IPS-20b (cell line): ENCODE results near the gene KRT33A.
"Not testable (repeated sequence)": the region's sequence is repeated elsewhere in the genome, so short reads cannot be mapped to it uniquely, and the experiment has no call there.

Source experiments
- H3K27ac ChIP-seq: one replicate; pipeline ENCODE4 v1.5.1; 2013; ENCODE audit warnings: low read length
- H3K27me3 ChIP-seq: 2 replicates; pipeline ENCODE4 v1.6.1; 2013; ENCODE audit warnings: mild to moderate bottlenecking, low read length, inconsistent platforms; ENCODE audit not compliant: insufficient read depth
- H3K36me3 ChIP-seq: 2 replicates; pipeline ENCODE4 v1.6.1; 2013; ENCODE audit warnings: low read depth, mild to moderate bottlenecking, inconsistent platforms, low read length, moderate library complexity; ENCODE audit not compliant: insufficient read depth
- H3K4me1 ChIP-seq: 2 replicates; pipeline ENCODE4 v1.6.1; 2013; ENCODE audit warnings: mild to moderate bottlenecking, control low read depth, inconsistent platforms, low read length, moderate library complexity; ENCODE audit not compliant: insufficient read depth
- H3K4me3 ChIP-seq: 2 replicates; pipeline ENCODE4 v1.5.1; 2013; ENCODE audit warnings: mild to moderate bottlenecking, low read length, inconsistent platforms
- H3K9ac ChIP-seq: 2 replicates; pipeline ENCODE4 v1.6.1; 2013; ENCODE audit warnings: low read depth, mild to moderate bottlenecking, inconsistent platforms, low read length, moderate library complexity
- H3K9me3 ChIP-seq: 2 replicates; pipeline ENCODE4 v1.6.1; 2013; ENCODE audit warnings: mild to moderate bottlenecking, low read depth, low read length, inconsistent platforms; ENCODE audit not compliant: insufficient read depth

Gene KRT33A

DNA sequence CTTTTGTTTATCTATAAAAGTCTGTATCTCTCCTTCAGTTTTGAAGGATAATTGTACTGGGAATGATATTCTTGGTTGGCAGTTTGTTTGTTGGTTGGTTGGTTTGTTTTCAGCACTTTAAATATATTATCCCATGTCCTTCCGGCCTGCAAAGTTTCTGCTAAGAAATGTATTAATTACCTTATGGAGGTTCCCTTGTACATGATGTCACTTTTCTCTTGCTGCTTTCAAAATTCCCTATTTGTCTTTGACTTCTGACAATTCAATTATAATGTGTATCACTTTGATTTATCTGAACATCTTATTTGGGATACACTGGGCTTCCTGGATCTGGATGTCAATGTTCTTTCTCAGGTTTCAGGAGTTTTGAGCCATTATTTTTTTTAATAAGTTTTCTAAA, 35.6 kb upstream of the KRT33A start:
- Histone ChIP-seq H3K4me3 (no peak overlapping the region), H3K27me3 (no peaks in the 10 kb centered on the region), H3K9me3 (no peaks in the 10 kb centered on the region), H3K27ac (no peak overlapping the region), H3K9ac (no peak overlapping the region), H3K4me1 (no peaks in the 10 kb centered on the region; the same call in 1 of the 2 replicates), H3K36me3 (no peaks in the 10 kb centered on the region)

DNA sequence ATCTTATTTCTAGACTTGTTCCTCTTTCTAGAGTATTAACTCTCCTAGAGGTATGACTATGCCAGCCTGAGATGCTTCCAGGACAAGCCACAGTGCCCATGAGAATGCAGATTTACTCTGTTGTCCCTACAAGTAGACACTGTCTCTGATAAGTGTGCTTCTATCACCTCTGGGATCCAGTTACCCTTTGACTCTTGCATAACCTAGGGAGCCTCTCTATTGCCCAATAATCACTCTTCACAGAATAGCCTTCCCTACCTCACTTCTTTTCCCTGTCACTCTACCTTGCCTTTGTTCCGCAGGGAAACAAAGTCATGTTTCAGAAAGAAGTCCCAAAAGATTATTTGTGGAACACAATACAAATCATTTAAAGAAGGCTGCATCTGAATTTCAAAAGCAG, 33.1 kb upstream of the KRT33A start:
- H3K4me3 ChIP-seq: no peak overlapping the region
- H3K27me3 ChIP-seq: no peaks in the 10 kb centered on the region
- H3K4me1 ChIP-seq: no peaks in the 10 kb centered on the region; the same call in 1 of the 2 replicates
- no peaks in the 10 kb centered on the region for H3K36me3 ChIP-seq
- no peak overlapping the region for H3K27ac ChIP-seq
- no peak overlapping the region for H3K9ac ChIP-seq
- no peaks in the 10 kb centered on the region for H3K9me3 ChIP-seq

GRCh38 chr17:41382394-41382793, 31.8 kb upstream of the KRT33A start:
- H3K4me1 ChIP-seq: peaks cover 1% of the 10 kb centered on the region; the same call in 1 of the 2 replicates
- H3K36me3 ChIP-seq: no peaks in the 10 kb centered on the region
- H3K9ac ChIP-seq: no peak overlapping the region
- H3K9me3 ChIP-seq: no peaks in the 10 kb centered on the region
- no peak overlapping the region for H3K27ac ChIP-seq
- no peaks in the 10 kb centered on the region for H3K27me3 ChIP-seq
- no peak overlapping the region for H3K4me3 ChIP-seq

DNA sequence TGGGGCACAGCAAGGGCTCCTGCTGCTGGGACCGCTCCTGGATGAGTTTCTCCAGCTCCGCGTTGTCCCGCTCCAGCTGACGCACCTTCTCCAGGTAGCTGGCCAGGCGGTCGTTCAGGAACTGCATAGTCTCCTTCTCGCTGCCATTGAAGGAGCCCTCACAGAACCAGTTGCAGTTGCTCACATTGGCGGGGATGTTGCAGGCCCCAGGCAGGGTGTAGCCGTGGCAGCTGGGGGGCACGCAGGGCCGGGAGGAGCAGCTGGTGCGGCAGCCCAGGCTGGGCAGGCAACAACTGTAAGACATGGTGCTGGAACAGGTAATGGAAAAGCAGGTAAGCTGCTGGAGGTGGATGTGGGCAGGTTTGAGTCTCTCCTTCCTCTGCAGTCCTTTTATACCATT, 31.3 kb upstream of the KRT33A start, which contains the start of gene KRT34:
Gene KRT34 (minus strand): TSS at position 364 of the 400 bp plus-strand sequence. CDS start 60 bp downstream, at position 304.
- not testable (repeated sequence) for H3K4me3 ChIP-seq, H3K4me1 ChIP-seq, H3K27ac ChIP-seq, H3K9ac ChIP-seq, H3K36me3 ChIP-seq, H3K27me3 ChIP-seq, H3K9me3 ChIP-seq

DNA sequence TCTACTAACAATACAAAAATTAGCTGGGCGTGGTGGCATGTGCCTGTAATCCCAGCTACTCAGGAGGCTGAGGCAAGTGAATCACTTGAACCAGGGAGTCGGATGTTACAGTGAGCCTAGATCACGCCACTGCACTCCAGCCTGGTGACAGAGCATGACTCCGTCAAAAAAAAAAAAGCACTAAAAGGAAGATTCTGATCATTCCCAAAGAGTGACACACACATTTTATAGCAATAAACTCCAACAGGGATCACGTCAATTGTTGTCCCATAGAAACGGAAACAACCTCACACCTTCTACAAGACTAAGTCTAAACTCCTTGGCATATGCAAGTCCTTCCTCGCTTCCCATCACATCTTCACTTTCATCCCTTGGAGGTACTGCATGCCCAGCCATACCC, 29.5 kb upstream of the KRT33A start:
- not testable (repeated sequence) for H3K9me3 ChIP-seq, H3K27me3 ChIP-seq, H3K9ac ChIP-seq, H3K4me3 ChIP-seq, H3K36me3 ChIP-seq, H3K4me1 ChIP-seq, H3K27ac ChIP-seq

DNA sequence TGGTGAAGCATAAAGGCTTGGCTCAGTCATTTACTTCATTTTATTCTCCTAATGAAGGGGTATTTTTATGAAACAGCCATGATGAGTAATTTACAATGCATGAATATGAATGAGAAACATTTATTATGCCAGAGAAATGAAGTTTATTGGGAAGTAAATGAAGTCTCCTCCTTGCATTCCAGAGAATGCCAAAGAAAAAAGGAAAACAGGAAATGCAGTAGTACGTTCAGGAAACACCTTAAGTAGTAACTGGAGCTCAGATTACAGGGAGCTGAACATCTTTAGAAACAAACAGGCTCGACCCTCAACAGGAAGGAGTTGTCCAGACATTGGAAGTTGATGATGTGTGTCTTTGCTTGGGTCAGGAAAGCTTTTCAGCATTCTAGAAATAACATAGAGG, 26.9 kb upstream of the KRT33A start:
- H3K4me1 ChIP-seq: peaks cover 3% of the 10 kb centered on the region; the same call in 1 of the 2 replicates
- H3K27ac ChIP-seq: no peak overlapping the region
- no peak overlapping the region for H3K4me3 ChIP-seq
- H3K36me3 ChIP-seq: no peaks in the 10 kb centered on the region
- no peaks in the 10 kb centered on the region for H3K27me3 ChIP-seq
- no peaks in the 10 kb centered on the region; the same call in 1 of the 2 replicates for H3K9me3 ChIP-seq
- no peak overlapping the region for H3K9ac ChIP-seq

DNA sequence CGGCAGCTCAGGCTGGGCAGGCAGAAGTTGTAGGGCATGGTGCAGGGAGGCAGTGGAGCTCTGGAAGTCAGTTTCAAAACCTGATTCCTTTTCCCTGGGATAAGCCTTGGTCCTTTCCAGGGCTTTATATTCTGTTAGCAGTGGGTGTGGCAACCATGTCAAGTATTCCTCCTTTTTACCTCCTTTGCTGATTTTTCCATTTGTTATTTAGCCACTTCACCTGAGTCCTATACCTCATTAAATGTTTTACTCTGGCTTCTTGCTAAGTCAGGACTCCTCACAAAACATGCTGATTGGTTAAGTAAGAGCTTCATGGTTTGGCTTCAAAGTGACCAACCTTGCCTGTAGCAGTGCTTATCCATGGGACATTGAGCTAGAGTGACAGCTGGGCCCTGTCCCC, 19.1 kb upstream of the KRT33A start, which contains the start of gene KRT33B:
Gene KRT33B (minus strand): TSS at position 101 of the 400 bp plus-strand sequence. CDS start 63 bp downstream, at position 38.
- H3K4me1 ChIP-seq: no peaks in the 10 kb centered on the region; the same call in 1 of the 2 replicates

DNA sequence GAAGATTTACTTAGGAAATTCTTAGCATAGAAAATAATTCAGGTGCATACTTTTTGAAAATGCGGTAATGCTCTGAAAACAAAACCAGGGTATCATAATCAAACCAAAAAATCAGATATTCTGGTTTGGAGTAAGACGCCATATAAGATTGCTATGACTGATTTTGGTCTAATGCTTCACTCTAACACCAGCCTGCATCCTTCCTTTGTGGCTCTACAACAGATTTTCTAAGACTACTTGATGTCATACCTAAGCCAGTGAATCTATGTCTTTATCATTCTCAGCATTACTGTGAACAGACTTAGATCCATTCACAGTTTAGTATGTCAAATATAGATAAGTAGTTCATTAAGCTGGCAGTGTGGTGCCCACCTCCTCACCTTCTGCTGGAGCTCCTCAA, 18.4 kb upstream of the KRT33A start:
- H3K27me3 ChIP-seq: no peaks in the 10 kb centered on the region
- no peaks in the 10 kb centered on the region for H3K9me3 ChIP-seq
- H3K9ac ChIP-seq: no peak overlapping the region

More for the DNA sequence above, 19.1 kb upstream of the KRT33A start, which contains the start of gene KRT33B:
- Histone ChIP-seq H3K27ac (no peak within 1 kb of the TSS), H3K9me3 (no peaks in the 10 kb centered on the region; the same call in 1 of the 2 replicates), H3K9ac (no peak within 1 kb of the TSS), H3K27me3 (no peaks in the 10 kb centered on the region), H3K36me3 (no peaks in the 10 kb centered on the region), H3K4me3 (no peak within 1 kb of the TSS)

GRCh38 chr17:41367426-41368075, 16.9 kb upstream of the KRT33A start:
- H3K36me3 ChIP-seq: no peaks in the 10 kb centered on the region
- no peak overlapping the region for H3K9ac ChIP-seq
- H3K27me3 ChIP-seq: no peaks in the 10 kb centered on the region
- no peak overlapping the region for H3K27ac ChIP-seq
- no peaks in the 10 kb centered on the region for H3K9me3 ChIP-seq
- H3K4me3 ChIP-seq: no peak overlapping the region
- H3K4me1 ChIP-seq: no peaks in the 10 kb centered on the region; the same call in 1 of the 2 replicates

More for the DNA sequence above, 18.4 kb upstream of the KRT33A start:
- no peak overlapping the region for H3K4me3 ChIP-seq
- no peak overlapping the region for H3K27ac ChIP-seq
- no peaks in the 10 kb centered on the region for H3K36me3 ChIP-seq
- H3K4me1 ChIP-seq: no peaks in the 10 kb centered on the region; the same call in 1 of the 2 replicates

DNA sequence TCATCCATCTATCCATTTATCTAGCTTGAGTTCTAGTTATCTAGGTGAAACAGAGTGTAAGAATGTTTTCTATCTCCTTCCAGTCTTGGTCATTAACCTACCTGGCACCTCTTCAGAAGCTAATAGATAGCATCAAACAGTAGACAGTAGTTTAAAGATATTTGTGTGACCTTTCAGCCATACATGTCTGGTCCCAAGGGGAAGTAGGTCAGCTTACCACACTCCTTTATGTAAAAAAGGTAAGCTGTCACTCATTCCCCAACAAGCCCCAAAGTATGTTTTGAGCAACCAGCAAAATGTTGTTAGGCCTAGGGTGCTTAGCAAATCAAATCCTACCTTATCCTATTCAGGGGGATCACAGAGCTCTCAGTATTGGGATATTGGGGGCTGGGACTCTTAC, 15.4 kb upstream of the KRT33A start:
- Histone ChIP-seq H3K4me1 (no peaks in the 10 kb centered on the region; the same call in 1 of the 2 replicates), H3K27me3 (no peaks in the 10 kb centered on the region)

GRCh38 chr17:41363881-41364280, 13.3 kb upstream of the KRT33A start:
- H3K27me3 ChIP-seq: no peaks in the 10 kb centered on the region
- H3K27ac ChIP-seq: no peak overlapping the region
- H3K9me3 ChIP-seq: no peaks in the 10 kb centered on the region
- H3K4me1 ChIP-seq: no peaks in the 10 kb centered on the region; the same call in 1 of the 2 replicates
- H3K36me3 ChIP-seq: no peaks in the 10 kb centered on the region
- no peak overlapping the region for H3K9ac ChIP-seq
- H3K4me3 ChIP-seq: no peak overlapping the region

More for the DNA sequence above, 15.4 kb upstream of the KRT33A start:
- no peaks in the 10 kb centered on the region for H3K9me3 ChIP-seq
- no peak overlapping the region for H3K9ac ChIP-seq
- no peak overlapping the region for H3K4me3 ChIP-seq
- H3K27ac ChIP-seq: no peak overlapping the region
- H3K36me3 ChIP-seq: no peaks in the 10 kb centered on the region

DNA sequence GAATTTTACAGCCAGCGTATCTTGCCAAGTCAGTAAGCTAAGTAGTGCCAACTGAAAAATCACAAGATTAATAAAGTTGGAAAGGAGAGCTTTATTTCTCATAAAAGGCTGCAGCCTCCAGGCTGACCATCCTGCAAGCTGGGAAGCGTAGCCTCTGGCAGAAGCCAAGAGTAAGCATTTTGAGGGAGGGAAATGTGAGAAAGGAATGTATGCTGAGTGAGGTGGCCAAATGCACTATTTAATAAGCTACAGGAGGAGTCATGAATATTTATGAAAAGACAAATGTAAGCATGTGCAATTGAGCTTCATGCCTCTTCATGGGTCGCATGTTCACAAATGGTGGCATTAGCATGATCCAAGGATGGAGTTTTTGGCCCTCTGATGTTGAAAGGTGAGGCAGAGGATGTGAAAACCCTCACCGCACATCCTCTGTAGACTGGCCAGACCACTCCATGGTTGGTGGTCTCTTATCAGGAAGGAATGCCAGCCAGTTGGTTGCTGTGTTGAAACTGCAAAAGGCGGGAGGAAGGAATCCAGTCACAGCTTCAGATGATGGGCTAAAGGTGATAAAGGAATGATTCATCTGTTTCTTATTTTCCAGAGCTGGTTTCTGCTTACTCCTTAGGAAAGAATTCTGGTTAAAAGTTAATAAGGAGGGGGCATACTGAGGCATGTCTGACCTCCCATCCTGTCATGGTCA, 9.8 kb upstream of the KRT33A start:
- H3K9me3 ChIP-seq: no peaks in the 10 kb centered on the region
- no peaks in the 10 kb centered on the region for H3K36me3 ChIP-seq
- no peak overlapping the region for H3K9ac ChIP-seq
- no peak overlapping the region for H3K27ac ChIP-seq
- no peak overlapping the region for H3K4me3 ChIP-seq
- no peaks in the 10 kb centered on the region for H3K27me3 ChIP-seq
- no peaks in the 10 kb centered on the region for H3K4me1 ChIP-seq
